Body of pancreas (tissue), 4 donors: ENCODE results near the gene SIK3.
"Not testable (repeated sequence)": the region's sequence is repeated elsewhere in the genome, so short reads cannot be mapped to it uniquely, and the experiment has no call there.

Experiments used
- POLR2A ChIP-seq, 3 donors: fragments of 450-650 bp; IDR thresholded peaks; one replicate each; pipeline ENCODE4 v1.6.1; 2016; ENCODE audit warnings: antibody characterized with exemption in 3 of 3, mild to moderate bottlenecking in 2 of 3
- TF ChIP-seq, protein P1 (sequence below), 7 experiments: fragments of 450-650 bp in 4 of 7; fragments of 200-600 bp in 3 of 7; sonication (generic) in 3 of 7; IDR thresholded peaks; one replicate each; pipeline ENCODE4 v1.5.1; 2016 to 2019; ENCODE audit warnings: antibody characterized with exemption in 7 of 7

DNA sequence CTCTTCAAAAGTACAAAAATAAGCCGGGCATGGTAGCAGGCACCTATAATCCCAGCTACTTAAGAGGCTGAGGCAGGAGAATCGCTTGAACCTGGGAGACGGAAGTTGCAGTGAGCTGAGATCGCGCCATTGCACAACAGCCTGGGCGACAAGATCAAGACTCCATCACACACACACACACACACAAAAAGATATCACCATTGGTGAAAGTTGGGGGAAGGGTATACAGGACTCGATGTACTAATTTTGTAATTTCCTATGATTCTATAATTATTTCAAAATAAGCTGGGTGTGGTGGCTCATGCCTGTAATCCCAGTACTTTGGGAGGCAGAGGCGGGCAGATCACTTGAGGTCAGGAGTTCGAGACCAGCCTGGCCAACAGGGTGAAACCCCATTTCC is 48.1 kb downstream of the SIK3 start:
- TF ChIP-seq, protein P1, sequence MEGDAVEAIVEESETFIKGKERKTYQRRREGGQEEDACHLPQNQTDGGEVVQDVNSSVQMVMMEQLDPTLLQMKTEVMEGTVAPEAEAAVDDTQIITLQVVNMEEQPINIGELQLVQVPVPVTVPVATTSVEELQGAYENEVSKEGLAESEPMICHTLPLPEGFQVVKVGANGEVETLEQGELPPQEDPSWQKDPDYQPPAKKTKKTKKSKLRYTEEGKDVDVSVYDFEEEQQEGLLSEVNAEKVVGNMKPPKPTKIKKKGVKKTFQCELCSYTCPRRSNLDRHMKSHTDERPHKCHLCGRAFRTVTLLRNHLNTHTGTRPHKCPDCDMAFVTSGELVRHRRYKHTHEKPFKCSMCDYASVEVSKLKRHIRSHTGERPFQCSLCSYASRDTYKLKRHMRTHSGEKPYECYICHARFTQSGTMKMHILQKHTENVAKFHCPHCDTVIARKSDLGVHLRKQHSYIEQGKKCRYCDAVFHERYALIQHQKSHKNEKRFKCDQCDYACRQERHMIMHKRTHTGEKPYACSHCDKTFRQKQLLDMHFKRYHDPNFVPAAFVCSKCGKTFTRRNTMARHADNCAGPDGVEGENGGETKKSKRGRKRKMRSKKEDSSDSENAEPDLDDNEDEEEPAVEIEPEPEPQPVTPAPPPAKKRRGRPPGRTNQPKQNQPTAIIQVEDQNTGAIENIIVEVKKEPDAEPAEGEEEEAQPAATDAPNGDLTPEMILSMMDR (IDR thresholded peaks at IDR 0.05), result not testable (repeated sequence)
- not testable (repeated sequence) for TF ChIP-seq POLR2A (IDR thresholded peaks at IDR 0.05)
